HEK293 (cell line): Measurements from ENCODE around the gene CREB3.

Experiments used
- CTCF ChIA-PET: fragments of 350-600 bp; formaldehyde crosslinking; extraction: SDS; loops from one replicate; lab custom pipeline; 2021; ENCODE audit warnings: antibody characterized with exemption; lab: Yijun Ruan, JAX
- POLR2A ChIA-PET: fragments of 300-600 bp; formaldehyde crosslinking; extraction: SDS; loops from one replicate; lab custom pipeline; 2020; ENCODE audit warnings: antibody characterized with exemption, inconsistent platforms; lab: Yijun Ruan, JAX
- H3K27ac ChIP-seq: fragments of 200-500 bp; sonication (Bioruptor generic); 2 replicates; pipeline ENCODE4 v1.5.1; 2014; ENCODE audit warnings: low read depth, low read length, control low read depth, inconsistent platforms; ENCODE audit errors: extremely low read depth
- H3K36me3 ChIP-seq, 2 experiments: fragments of 200-500 bp in 1 of 2; sonication (Bioruptor generic) in 1 of 2; 1 replicate in 1 of 2; 2 replicates in 1 of 2; pipeline ENCODE4 v1.5.1; 2014 to 2017; ENCODE audit warnings: inconsistent platforms in 2 of 2, low read length in 2 of 2; ENCODE audit not compliant: control insufficient read depth in 2 of 2, insufficient read depth in 1 of 2
- H3K4me1 ChIP-seq: fragments of 200-500 bp; sonication (Bioruptor generic); 2 replicates; pipeline ENCODE4 v1.5.1; 2014; ENCODE audit warnings: mild to moderate bottlenecking, low read length, inconsistent platforms; ENCODE audit not compliant: control insufficient read depth, insufficient read depth
- H3K4me3 ChIP-seq: 2 replicates; pipeline ENCODE4 v1.5.1; 2011; ENCODE audit warnings: low read depth, mild to moderate bottlenecking, control low read depth, low read length, moderate library complexity
- H3K9me3 ChIP-seq: fragments of 200-500 bp; sonication (Bioruptor generic); 2 replicates; pipeline ENCODE4 v1.5.1; 2014; ENCODE audit warnings: low read depth, low read length, inconsistent platforms; ENCODE audit not compliant: control insufficient read depth, insufficient read depth
- OVOL3 ChIP-seq: fragments of 450-650 bp; formaldehyde crosslinking; IDR thresholded peaks from 2 replicates; pipeline ENCODE4 v1.5.1; 2016; ENCODE audit warnings: missing biosample characterization, missing genetic modification characterization
- ZNF146 ChIP-seq: fragments of 450-650 bp; formaldehyde crosslinking; IDR thresholded peaks from 2 replicates; pipeline ENCODE4 v1.5.1; 2016; ENCODE audit warnings: missing biosample characterization, missing genetic modification characterization

The CREB3 gene

GRCh38 chr9:35783418-35783817, 51.0 kb downstream of the CREB3 start:
- Histone ChIP-seq H3K36me3 (peaks cover 4 to 16% of the 10 kb centered on the region in 2 experiments; a peak in 2 of 3 replicates), H3K27ac (no peak overlapping the region), H3K4me3 (no peak overlapping the region), H3K9me3 (no peaks in the 10 kb centered on the region), H3K4me1 (no peaks in the 10 kb centered on the region)
- TF ChIP-seq ZNF146 (tag by site-specific recombination) (peak; percentile 82), OVOL3 (tag by site-specific recombination) (no peak)
- POLR2A ChIA-PET, result no interaction called here
- CTCF ChIA-PET, result no interaction called here
